Activated CD4-positive, alpha-beta T cell treated with anti-CD3 and anti-CD28 coated beads for 1 hour (primary cell): ENCODE measurements around the gene RCCD1.
A peak's percentile ranks its signal among the peaks of the same experiment; 100 is the strongest.

Experiments
- DNase-seq: peaks from one replicate; pipeline ENCODE4 v3.0.0-alpha.2; 2020

Gene RCCD1

DNA sequence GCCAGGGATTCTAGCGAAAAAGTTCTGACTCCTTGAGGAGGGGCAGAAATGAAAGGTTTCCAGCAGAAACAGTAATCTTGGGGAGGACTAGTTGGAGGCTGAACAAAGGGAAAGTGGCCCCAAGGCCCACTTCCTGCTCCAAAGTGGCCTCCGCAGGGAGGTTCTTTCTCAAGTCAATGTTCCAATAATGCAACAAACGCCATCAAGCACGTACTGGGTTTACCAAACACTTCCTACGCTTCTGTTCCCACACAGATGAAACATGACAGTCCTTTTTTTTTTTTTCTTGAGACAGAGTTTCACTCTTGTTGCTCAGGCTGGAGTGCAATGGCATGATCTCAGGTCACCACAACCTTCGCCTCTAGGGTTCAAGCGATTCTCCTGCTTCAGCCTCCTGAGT, 9.6 kb upstream of the RCCD1 start:
- DNase-seq, result no peak

DNA sequence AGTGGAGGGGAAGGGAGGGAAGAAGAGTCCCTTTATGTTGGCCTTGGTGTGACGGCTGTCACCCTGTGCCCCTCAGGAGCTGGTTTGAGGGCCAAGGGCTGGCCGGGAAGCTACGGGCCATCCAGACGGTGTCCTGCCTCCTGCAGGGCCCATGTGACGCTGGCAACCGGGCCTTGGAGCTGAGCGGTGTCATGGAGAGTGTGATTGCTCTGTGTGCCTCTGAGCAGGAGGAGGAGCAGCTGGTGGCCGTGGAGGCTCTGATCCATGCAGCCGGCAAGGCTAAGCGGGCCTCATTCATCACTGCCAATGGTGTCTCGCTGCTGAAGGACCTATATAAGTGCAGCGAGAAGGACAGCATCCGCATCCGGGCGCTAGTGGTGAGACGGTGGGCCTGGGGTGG, 8.1 kb upstream of the RCCD1 start:
- DNase-seq, result no peak

DNA sequence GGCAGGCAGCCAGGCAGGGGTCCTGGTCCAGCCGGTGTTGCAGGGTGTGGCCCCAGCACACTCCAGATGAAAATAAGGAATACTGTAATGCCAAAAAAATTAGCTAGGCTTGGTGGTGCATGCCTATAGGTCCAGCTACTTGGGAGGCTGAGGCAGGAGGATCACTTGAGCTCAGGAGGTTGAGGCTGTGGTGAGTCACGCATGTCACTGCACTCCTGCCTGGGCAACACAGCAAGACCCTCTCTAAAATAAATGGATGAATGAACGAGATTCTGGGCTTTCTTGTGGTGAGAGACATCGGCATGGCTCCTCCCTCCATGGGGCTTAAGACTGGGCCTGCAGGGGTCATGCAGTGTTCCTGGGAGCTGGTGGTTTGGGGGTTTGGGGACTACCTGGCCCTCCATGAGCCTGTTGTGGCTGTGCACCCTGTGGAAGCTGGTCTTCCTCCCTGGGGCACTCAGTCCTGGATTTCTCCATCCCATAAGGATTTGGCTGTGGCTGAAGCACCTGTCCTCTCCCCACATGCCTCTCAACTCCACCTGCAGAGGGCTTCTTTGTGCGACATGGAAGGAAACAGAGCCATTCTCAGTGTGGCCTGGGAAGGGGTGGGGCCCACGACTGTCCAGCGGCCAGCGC, 7.6 kb upstream of the RCCD1 start:
- DNase-seq, result no peak

DNA sequence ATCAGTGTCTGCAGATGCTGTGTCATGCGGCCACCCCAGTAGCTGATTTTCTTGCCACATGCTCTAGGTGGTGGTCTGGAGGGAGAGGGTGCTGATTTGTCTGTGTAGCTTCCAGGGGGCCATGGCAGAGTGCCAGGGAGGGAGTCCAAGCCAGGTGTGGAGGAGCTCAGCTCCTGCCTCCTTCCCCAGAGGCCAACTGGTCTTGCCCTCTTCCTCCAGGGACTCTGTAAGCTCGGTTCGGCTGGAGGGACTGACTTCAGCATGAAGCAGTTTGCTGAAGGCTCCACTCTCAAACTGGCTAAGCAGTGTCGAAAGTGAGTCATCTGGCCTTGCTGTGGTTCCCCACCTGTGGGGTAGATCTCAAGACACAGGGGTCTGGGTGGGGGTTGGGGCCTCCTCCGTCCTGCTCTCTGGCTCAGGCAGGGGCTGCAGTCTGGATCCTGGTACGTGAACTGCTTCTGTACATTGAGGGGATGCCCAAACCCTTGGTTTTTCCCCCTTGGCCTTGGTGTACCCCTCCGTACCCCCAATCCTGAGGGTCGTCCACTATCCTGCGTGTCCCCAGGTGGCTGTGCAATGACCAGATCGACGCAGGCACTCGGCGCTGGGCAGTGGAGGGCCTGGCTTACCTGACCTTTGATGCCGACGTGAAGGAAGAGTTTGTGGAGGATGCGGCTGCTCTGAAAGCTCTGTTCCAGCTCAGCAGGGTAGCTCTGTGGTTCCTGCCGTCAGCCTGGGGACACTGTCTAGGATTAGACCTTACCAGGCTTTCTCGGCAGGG, 6.9 kb upstream of the RCCD1 start:
- no peak for DNase-seq

DNA sequence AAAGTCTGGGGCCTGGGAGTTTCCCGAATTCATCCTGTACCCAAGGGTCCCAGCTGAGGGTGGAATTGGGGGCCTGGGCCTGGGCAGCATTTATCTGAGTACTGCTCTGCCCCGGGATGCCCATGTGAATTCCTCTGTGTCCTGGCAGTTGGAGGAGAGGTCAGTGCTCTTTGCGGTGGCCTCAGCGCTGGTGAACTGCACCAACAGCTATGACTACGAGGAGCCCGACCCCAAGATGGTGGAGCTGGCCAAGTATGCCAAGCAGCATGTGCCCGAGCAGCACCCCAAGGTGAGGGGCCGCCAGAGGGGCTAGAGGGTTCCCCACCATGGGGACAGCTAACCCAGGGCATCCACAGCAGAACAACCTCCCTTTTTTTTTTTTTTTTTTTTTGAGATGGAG, 6.2 kb upstream of the RCCD1 start:
- DNase-seq, result no peak

DNA sequence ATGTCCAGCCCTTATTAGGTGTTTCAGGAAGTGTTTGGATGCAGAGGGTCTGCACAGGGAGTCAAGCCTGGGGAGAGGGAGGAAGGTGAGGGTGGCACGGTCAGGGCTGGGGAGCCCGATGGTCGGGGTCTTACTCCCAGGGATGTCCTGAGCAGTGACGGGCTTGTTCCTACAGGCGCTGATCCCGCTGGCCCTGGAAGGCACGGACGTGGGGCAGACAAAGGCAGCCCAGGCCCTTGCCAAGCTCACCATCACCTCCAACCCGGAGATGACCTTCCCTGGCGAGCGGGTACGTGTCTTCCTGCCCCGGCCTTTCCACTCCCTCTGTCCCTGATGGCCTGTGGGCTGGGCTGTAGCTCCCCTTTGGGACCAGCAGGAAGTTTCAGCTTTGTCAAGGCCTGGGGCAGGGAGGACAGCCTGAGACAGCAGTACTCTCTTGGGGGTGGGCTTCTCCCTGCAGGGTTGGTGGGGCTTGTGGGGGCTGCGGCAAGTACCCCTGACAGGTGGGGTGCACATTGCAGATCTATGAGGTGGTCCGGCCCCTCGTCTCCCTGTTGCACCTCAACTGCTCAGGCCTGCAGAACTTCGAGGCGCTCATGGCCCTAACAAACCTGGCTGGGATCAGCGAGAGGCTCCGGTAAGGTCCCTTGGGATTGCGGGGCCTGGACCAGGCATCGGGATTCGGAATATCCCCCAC, 4.6 kb upstream of the RCCD1 start:
- DNase-seq, result no peak

DNA sequence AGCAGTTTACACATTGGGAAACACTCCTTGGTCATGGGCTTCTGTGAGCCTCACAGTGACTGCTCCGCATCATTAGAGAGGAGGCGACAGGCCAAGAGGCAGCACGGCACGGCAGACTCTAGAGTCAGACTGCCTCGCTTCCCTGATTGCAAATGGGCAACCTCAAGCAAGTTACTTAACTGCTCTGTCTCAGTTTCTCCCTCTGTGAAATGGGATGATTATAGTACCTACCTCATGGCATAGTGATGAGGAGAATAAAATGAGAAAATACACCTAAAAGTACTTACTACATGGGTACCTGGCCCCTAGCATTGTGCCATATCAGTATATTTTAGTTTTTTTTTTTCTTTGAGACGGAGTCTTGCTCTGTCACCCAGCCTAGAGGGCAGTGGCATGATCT, 4.0 kb upstream of the RCCD1 start:
- DNase-seq, result no peak

DNA sequence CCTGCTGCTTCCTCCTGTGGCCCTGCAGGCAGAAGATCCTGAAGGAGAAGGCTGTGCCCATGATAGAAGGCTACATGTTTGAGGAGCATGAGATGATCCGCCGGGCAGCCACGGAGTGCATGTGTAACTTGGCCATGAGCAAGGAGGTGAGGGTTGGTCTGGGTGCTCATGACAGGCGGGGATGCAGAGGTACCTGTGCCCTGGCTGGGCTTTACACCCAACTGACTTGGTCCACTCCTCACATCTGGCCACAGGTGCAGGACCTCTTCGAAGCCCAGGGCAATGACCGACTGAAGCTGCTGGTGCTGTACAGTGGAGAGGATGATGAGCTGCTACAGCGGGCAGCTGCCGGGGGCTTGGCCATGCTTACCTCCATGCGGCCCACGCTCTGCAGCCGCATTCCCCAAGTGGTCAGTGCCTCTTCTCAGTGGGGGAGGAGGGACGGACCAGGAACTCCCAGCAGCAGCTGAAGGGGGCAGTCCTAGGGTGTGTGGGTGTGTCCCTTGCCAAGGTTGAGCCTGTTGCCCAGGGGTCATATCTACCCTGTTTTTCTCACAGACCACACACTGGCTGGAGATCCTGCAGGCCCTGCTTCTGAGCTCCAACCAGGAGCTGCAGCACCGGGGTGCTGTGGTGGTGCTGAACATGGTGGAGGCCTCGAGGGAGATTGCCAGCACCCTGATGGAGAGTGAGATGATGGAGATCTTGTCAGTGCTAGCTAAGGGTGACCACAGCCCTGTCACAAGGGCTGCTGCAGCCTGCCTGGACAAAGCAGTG, 1.6 kb upstream of the RCCD1 start:
- DNase-seq, result no peak

DNA sequence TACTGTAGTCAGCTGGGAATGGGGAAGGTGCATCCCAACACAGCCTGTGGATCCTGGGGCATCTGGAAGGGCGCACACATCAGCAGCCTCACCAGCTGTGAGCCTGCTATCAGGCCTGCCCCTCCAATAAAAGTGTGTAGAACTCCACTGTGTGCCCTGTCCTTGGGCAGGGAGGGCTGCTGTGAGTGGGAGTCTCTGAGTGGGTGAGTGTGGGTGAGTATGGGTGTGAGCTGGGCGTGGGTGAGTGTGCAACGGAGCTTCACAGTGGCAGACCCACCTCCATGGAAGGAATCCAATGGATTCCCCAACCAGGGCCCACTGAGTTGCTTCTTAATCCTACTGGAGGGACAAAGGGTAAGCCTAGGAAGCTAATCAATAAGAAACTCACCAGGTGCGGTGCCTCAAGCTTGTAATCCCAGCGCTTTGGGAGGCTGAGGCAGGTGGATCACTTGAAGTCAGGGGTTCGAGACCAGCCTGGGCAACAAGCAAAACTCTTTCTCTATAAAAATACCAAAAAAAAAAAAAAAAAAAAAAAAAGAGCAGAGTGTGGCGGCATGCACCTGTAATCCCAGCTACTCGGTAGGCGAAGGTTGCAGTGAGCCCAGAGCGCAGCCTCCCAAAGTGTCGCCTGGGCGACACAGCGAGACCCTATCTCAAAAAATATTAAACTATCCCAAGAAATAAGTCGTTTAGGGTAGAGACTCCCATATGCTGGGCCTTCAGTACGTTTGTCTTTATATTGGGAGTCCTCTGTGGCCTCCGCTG, 555 bp upstream of the RCCD1 start:
- DNase-seq, result no peak

DNA sequence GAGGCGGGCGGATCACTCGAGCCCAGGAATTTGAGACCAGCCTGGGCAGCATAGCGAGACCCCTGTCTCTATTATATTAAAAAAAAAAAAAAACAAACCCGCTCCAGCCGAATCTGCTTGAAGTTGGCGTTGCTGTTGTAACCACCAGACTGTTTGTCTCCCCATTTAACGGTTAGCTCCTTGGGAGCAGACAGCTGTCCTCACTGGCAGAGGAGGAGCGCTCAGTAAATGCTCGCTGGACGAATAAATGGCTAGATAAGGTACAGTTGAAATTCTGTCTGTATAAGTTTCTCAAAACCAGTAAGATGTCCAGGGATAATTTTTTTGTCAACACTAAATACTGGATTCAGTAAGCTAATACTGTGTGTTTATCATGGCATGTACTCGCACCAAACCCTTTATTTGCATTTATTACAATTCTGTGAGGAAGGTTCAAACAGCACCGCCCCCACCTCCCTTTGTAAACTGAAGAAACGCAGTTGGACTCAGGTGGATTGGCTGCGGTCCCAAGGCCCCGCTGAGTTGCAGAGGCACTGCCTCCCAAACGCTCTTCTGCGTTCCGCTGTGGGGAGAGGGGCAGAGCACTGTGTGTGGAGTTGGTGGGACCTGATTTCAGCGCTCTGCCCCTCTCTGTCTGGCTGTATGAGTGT, 1.1 kb downstream of the RCCD1 start:
- DNase-seq, result no peak

DNA sequence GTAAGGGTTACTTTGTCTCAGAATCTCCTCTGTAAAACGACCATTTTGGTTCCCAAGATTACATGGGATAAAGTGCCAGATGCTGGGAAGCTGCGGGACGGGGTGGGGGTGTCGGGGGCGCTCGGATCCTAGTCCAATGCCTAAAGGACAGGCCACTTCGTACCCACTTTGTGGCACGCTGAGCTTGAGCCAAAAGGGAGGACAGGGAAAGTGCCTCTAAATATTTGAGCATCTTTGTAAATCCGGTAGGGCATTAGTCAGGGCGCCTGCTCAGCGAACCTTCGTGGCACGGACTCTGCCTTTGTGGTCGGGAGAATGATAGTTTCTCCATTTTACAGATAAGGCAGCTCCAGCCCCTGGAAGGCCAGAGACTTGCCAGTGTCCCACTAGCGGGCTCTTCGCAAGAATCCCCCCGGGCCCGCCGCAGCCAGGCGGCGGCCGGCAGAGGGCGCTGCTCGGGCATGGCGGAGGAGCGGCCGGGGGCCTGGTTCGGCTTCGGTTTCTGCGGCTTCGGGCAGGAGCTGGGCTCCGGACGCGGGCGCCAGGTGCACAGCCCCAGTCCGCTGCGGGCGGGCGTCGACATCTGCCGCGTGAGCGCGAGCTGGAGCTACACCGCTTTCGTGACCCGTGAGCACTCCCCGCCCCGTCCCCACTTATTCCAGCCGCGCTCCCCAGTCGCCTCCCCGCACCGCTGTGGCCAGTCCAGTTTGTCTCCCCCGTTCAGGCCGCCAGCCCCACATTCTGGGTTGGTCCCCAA, 1.8 kb downstream of the RCCD1 start:
- peak; percentile 38 for DNase-seq

DNA sequence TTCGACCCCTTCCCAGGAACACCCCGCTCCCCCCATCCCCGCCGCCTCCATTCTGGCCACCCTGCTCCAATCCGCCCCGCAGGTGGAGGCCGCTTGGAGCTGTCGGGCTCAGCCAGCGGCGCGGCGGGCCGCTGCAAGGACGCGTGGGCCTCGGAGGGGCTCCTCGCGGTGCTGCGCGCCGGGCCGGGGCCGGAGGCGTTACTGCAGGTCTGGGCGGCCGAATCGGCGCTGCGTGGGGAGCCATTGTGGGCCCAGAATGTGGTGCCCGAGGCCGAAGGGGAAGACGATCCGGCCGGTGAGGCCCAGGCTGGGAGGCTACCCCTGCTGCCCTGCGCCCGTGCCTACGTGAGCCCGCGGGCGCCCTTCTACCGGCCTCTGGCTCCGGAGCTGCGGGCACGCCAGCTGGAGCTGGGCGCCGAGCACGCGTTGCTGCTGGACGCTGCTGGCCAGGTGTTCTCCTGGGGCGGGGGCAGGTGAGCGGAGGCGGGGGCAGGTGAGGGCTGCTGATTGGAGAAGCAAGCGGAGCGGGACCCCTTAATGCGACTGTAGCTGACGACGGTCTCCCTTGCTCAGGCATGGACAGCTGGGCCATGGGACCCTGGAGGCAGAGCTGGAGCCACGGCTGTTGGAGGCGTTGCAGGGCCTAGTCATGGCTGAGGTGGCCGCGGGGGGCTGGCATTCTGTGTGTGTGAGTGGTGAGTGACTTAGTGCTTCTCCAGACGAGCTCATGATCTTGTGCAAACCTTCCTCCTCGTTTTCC, 2.5 kb downstream of the RCCD1 start:
- no peak for DNase-seq

DNA sequence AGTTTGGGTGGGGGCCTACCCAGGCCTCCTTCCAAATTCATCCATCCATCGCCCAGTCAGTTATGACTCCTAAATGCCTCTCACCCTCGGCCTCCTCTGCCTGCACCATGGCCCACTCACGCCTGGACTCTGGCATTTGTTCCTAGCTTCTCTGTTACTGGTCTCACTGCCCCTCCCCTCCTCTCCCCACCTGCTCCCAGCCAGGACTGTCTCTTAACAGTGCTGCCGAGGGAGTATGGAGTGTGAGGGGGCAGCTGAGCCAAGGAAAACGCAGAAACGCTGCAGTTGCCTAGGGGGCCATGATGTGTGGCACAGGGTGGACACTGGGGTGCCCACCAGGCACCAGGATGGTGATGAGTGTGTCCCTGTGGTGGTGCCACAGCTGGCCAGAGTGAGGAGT, 3.1 kb downstream of the RCCD1 start:
- DNase-seq, result no peak

DNA sequence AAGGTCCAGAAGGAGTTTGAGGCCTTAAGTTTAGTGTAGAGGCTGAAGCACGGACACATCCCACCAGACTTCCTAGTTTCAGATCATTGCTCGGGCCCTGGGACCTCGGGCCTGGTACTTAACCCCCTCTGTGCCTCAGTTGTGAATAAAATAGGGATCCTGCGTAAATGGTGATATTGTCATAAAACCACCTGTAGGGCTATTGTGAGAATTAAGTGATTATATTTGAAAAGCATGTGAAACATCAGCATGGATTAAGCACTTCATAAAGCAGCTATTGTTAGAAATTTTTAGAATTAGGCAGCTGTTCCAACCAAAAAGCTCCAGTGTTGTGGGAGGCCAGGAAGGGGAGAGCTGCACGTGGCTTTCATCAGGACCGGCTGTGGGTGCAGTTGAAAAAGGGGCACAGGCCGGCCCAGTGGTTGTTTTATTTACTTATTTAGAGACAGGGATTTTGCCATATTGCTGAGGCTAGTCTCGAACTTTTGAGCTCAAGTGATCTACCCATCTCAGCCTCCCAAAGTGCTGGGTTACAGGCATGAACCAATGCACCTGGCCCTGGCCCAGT, 4.4 kb downstream of the RCCD1 start:
- no peak for DNase-seq

DNA sequence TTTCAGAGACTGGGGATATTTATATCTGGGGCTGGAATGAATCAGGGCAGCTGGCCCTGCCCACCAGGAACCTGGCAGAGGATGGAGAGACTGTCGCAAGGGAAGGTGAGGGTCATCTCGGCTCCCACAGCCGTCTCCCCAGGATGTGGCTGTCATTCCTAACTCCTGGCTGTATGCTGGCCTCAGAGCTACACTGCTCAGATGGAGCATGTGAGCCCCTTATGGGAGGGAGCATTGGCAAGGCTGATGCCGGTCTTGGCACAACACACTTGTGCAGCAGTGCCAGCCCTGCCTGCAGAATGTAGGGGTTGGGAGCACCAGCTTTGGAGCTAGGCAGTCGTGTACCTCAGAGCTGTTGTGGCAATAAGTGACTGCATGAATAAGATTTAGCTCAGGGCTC, 5.2 kb downstream of the RCCD1 start:
- no peak for DNase-seq

DNA sequence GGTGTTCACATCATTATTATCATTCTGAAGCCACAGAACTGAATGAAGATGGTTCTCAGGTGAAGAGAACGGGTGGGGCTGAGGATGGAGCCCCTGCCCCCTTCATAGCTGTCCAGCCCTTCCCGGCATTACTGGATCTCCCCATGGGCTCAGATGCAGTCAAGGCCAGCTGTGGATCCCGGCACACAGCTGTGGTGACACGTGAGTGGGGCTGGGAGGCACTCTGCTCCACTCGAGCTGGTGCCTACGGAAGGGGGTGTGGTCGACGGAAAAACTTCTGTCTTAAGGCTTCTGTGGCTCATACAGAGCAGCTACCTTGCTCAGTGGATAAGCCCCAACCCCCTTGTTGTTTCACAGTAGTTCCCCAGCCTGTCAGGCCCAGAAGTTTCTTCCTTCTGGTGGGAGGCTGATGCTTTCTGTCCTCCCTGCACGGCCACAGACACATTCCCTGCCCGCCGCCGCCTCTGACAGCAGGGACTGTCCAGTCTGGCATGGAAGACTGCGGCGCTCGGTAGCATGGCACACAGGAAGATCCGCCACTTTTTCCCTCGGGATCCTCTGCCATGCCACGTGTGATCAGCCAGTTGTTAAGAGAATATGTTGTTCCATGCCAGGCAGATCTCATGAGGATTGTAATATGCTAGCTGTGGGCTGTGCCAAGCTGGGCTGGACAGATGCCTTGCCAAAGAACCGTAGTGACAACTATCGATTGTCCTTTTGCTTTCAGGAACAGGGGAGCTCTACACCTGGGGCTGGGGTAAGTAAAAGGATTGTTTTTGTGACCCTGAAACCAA, 5.8 kb downstream of the RCCD1 start:
- no peak for DNase-seq

DNA sequence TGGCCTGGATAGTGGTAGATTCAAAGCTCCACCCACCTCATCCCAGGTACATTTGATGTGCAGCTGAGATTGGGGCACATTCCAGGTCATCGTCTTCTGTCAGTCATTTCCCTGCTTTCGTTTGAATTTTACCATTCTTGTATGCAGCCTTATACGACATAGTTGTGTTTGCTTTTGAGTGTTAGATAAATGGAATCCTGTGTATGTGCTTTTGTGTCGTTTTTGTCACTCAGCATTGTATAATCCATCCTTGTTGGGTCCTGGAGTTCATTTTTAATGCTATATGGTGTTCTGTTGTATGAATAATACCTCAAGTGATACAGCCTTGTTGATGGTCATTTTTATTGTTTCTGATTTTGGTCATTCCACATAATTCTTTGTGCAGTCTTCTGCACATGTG, 7.3 kb downstream of the RCCD1 start:
- no peak for DNase-seq

DNA sequence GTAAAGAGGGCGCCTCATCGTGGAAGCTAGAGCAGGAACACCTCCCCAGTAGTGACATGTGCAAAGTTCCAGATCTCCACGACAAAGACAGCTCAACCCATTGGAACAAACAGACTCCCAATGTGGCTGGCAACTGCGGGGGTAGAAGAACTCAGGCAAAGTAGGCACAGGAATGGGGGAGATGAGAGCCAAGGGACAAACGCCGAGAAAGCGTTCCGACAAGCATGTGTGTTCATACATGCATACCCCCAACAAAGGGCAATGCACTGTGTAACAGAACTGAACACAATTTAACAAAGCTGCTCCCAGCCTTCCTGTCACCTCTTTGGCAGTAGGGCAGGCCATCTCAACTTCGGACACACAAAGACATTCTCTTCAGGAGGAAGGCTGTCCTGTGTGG, 11.6 kb downstream of the RCCD1 start:
- DNase-seq, result no peak

DNA sequence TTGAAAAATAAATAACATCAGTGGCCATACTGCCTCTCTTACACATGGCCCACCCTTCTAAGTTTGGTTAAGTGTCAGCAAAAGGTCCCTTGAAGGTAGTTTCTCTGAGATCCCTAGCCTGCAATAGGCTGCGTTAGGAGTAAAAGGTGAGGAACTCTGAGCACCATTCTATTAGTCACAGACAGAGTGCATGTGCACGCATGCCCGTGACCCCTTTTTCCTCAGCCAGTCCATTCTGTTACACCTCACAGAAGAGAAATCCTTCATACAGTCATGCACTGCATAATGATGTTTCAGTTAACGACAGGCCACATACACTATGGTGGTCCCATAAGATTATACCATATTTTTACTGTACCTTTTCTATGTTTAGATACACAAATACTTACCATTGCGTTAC, 12.5 kb downstream of the RCCD1 start:
- DNase-seq, result no peak
